Small intestine (tissue), 7 donors: Measurements from ENCODE around the gene EFNA2. TPM values are rescaled to one million over a fixed set of nuclear protein-coding genes. Genes with fewer than 3 reads are reported as not detected.

Experiments
- DNase-seq, 2 donors: peaks; one replicate each; pipeline versions ENCODE4 v3.0.0 to v3.0.0-alpha.2; 2013
- FAIRE-seq: peaks from 2 replicates; lab custom pipeline; 2012; peaks lifted over from hg19 to GRCh38; lab: Jason Lieb, UNC
- H3K27ac ChIP-seq, 3 donors: one replicate each; pipeline ENCODE4 v1.5.1; 2013; ENCODE audit warnings: low read length in 2 of 3, mild to moderate bottlenecking in 2 of 3, control low read depth in 1 of 3, inconsistent platforms in 1 of 3, low read depth in 1 of 3, moderate library complexity in 1 of 3
- H3K27me3 ChIP-seq, 3 donors: one replicate each; pipeline ENCODE4 v1.6.1; 2013; ENCODE audit warnings: low read length in 3 of 3, inconsistent platforms in 1 of 3; ENCODE audit not compliant: control insufficient read depth in 3 of 3, insufficient read depth in 3 of 3
- H3K36me3 ChIP-seq, 3 donors: one replicate each; pipeline ENCODE4 v1.6.1; 2013; ENCODE audit warnings: low read length in 3 of 3, inconsistent platforms in 1 of 3, low read depth in 1 of 3, mild to moderate bottlenecking in 1 of 3, moderate library complexity in 1 of 3; ENCODE audit not compliant: control insufficient read depth in 3 of 3, insufficient read depth in 2 of 3
- H3K4me1 ChIP-seq, 3 donors: one replicate each; pipeline ENCODE4 v1.6.1; 2013; ENCODE audit warnings: low read length in 2 of 3, inconsistent platforms in 1 of 3, low read depth in 1 of 3, mild to moderate bottlenecking in 1 of 3, moderate library complexity in 1 of 3; ENCODE audit not compliant: control insufficient read depth in 3 of 3, insufficient read depth in 2 of 3
- H3K4me3 ChIP-seq, 3 donors: one replicate each; pipeline ENCODE4 v1.5.1; 2013; ENCODE audit warnings: low read length in 3 of 3, control low read depth in 1 of 3, inconsistent platforms in 1 of 3, low read depth in 1 of 3, mild to moderate bottlenecking in 1 of 3, moderate library complexity in 1 of 3
- H3K9me3 ChIP-seq, 2 donors: one replicate each; pipeline ENCODE4 v1.6.1; 2013; ENCODE audit warnings: low read depth in 1 of 2, low read length in 1 of 2; ENCODE audit not compliant: control insufficient read depth in 2 of 2, insufficient read depth in 1 of 2
- WGBS, 3 donors: extraction: QIAGEN DNeasy Blood & Tissue Kit; methylation state at CpG; one replicate each; pipeline ENCODE4 v1.1.7; 2013; 5-methylcytosine and 5-hydroxymethylcytosine counted together
- polyA plus RNA-seq, 4 donors: library from polyadenylated mRNA; stranded (reverse) in 3 of 4; unstranded in 1 of 4; fragments of 200-250 nt in 3 of 4; fragments of 120-200 nt in 1 of 4; gene quantifications; one replicate each; pipeline versions ENCODE4 v1.2.1 to v1.2.3, GENCODE V29; 2013
- donor health status: healthy with polysubstance abuse.
- donor health status: control.
- donor health status: control.
- donor health status: Bipolar disorder and iron deficiency.
- donor health status: healthy.

The EFNA2 gene
- polyA plus RNA-seq, 4 donors = 17.7 to 31.3 (median 27.6) TPM

- Histone ChIP-seq H3K4me3 (peak overlapping the region; percentile 43 to 97 (median 80)), H3K4me1 (peaks cover 0 to 62% (median 0%) of the 10 kb centered on the region in 3 donors), H3K27me3 (peaks cover 0 to 11% (median 3%) of the 10 kb centered on the region in 3 donors), H3K36me3 (peaks cover 0 to 46% (median 0%) of the 10 kb centered on the region in 3 donors), H3K9me3 (no peaks in the 10 kb centered on the region), H3K27ac (peak overlapping the region; percentile 84 to 93 (median 86))
- 13 to 26% (median 20%) methylated on average over 32 to 38 of the region's 38 CpGs for WGBS, 3 donors
- DNase-seq (peak in 1 of 2 donors; percentile 37), FAIRE-seq (no peak)
Observed at GRCh38 chr19:1286487-1287353, 1.0 kb downstream of the EFNA2 start.

- Histone ChIP-seq H3K4me3 (peak overlapping the region; percentile 32 to 97 (median 80)), H3K9me3 (no peaks in the 10 kb centered on the region), H3K36me3 (peaks cover 0 to 54% (median 0%) of the 10 kb centered on the region in 3 donors), H3K27ac (peak overlapping the region; percentile 4 to 93 (median 53)), H3K4me1 (peaks cover 0 to 71% (median 4%) of the 10 kb centered on the region in 3 donors), H3K27me3 (peaks cover 0 to 11% (median 3%) of the 10 kb centered on the region in 3 donors)
- DNase-seq (peak in 1 of 2 donors; percentile 42), FAIRE-seq (no peak)
- WGBS, 3 donors = 44 to 52% (median 51%) methylated on average over 47 to 55 of the region's 55 CpGs
Observed at GRCh38 chr19:1287354-1288225, 1.9 kb downstream of the EFNA2 start.

- 87 to 91% (median 88%) methylated on average over 15 to 18 of the region's 18 CpGs for WGBS, 3 donors
- H3K9me3 ChIP-seq = no peaks in the 10 kb centered on the region
- peaks cover 0 to 60% (median 0%) of the 10 kb centered on the region in 3 donors for H3K36me3 ChIP-seq
- H3K4me3 ChIP-seq = peak overlapping the region in 1 of 3 donors; percentile 97
- FAIRE-seq (no peak), DNase-seq (no peak)
- peaks cover 0 to 73% (median 4%) of the 10 kb centered on the region in 3 donors for H3K4me1 ChIP-seq
- peaks cover 0 to 11% (median 3%) of the 10 kb centered on the region in 3 donors for H3K27me3 ChIP-seq
- peak overlapping the region in 2 of 3 donors; percentile 53 to 93 for H3K27ac ChIP-seq
Observed at GRCh38 chr19:1288226-1288612, 2.5 kb downstream of the EFNA2 start.

GRCh38 chr19:1288833-1289685 is 3.4 kb downstream of the EFNA2 start:
- Histone ChIP-seq H3K36me3 (peaks cover 0 to 68% (median 0%) of the 10 kb centered on the region in 3 donors), H3K9me3 (no peaks in the 10 kb centered on the region), H3K27ac (no peak overlapping the region), H3K4me3 (peak overlapping the region in 1 of 3 donors; percentile 8), H3K4me1 (peaks cover 0 to 70% (median 4%) of the 10 kb centered on the region in 3 donors), H3K27me3 (peaks cover 0 to 11% (median 3%) of the 10 kb centered on the region in 3 donors)
- whole genome bisulfite sequencing, 3 donors = 78 to 82% (median 80%) methylated on average over 39 to 41 of the region's 41 CpGs
- DNase-seq (no peak), FAIRE-seq (no peak)

GRCh38 chr19:1289686-1290025 is 4.0 kb downstream of the EFNA2 start:
- H3K36me3 ChIP-seq = peaks cover 0 to 74% (median 0%) of the 10 kb centered on the region in 3 donors
- peaks cover 0 to 11% (median 3%) of the 10 kb centered on the region in 3 donors for H3K27me3 ChIP-seq
- H3K27ac ChIP-seq = no peak overlapping the region
- H3K9me3 ChIP-seq = no peaks in the 10 kb centered on the region
- peaks cover 0 to 66% (median 4%) of the 10 kb centered on the region in 3 donors for H3K4me1 ChIP-seq
- FAIRE-seq (no peak), DNase-seq (no peak)
- 63 to 79% (median 65%) methylated on average over 18 to 19 of the region's 19 CpGs for WGBS, 3 donors
- no peak overlapping the region for H3K4me3 ChIP-seq

GRCh38 chr19:1290196-1290702 is 4.6 kb downstream of the EFNA2 start:
- DNase-seq (no peak), FAIRE-seq (no peak)

More at GRCh38 chr19:1290196-1290702, 4.6 kb downstream of the EFNA2 start:
- peak overlapping the region in 1 of 3 donors; percentile 48 for H3K4me3 ChIP-seq
- peaks cover 0 to 11% (median 0%) of the 10 kb centered on the region in 3 donors for H3K27me3 ChIP-seq
- no peaks in the 10 kb centered on the region for H3K9me3 ChIP-seq
- 79 to 87% (median 86%) methylated on average over 24 of the region's 24 CpGs for WGBS, 3 donors
- H3K36me3 ChIP-seq = peaks cover 0 to 77% (median 0%) of the 10 kb centered on the region in 3 donors
- peaks cover 0 to 66% (median 4%) of the 10 kb centered on the region in 3 donors for H3K4me1 ChIP-seq
- peak overlapping the region; percentile 1 to 94 (median 77) for H3K27ac ChIP-seq
